DMS79 (cell line): ENCODE measurements around the gene EIF3I.
A peak's percentile ranks its signal among the peaks of the same experiment; 100 is the strongest.
"Not testable (repeated sequence)": the region's sequence is repeated elsewhere in the genome, so short reads cannot be mapped to it uniquely, and the experiment has no call there.

ENCODE experiments used
- DNase-seq: peaks from one replicate; lab custom pipeline; 2025; lab: John Stamatoyannopoulos, UW

The EIF3I gene

GRCh38 chr1:32232558-32233304 lies 10.5 kb downstream of the EIF3I start:
- DNase-seq = peak; percentile 81

DNA sequence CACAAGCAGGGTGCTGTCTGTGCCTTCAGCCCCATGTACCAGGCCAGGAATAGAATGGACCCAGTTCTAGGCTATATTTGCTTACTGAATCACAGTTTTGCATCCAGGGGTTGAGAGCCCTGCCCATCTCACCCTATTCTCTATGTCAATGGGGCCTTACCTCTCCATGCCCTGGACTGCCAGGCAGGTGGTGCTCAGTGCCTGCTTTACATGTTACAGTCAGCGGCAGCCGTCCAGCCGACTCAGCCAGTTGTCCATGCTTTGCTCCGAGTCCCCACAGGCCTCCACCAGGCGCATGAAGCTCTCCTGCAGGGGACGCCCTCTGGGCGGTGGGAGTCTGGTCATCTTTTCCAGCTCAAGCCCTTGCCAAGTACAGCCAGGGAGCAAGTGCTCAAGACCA lies 12.6 kb downstream of the EIF3I start:
- DNase-seq = no peak

DNA sequence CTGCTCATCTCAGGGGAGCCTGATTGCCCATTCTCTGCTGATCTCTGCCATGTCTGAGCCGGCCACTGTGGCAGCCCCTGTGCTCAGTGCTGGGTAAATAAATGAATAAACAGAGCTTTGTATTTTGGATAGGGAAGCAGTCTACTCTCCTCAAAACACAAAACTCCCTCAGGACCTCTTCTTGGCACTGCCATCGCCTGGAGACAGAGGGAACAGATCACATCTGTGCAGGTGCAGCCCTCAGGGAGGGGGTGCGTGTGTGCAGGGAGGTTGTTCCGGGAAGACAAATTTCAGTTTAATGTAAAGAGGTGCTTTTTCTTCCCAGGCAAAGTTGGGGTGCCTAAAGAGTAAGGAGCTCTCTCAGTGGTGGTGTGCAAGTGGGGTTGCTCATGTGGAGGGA lies 17.1 kb downstream of the EIF3I start:
- DNase-seq = peak; percentile 64

DNA sequence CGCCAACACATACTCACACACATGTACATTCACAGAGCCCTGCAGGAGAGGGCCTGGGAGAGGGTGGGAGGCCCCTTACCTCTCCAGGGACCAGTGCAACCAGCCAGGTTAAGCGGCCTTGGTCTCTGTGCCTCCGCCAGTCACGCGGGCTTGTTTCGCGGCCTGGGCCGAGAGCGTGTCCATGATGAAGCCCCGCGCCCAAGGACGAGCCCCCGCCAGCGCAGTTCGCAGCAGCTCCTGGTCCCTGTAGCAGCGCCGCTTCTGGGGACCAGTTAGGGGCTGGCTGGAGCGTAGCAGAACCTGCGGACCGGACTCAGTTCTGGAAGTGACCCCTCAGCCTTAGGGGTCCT lies 17.6 kb downstream of the EIF3I start:
- peak; percentile 64 for DNase-seq

- DNase-seq = peak; percentile 95
Measured at GRCh38 chr1:32240140-32240951, 18.1 kb downstream of the EIF3I start.

GRCh38 chr1:32241001-32241763 lies 19.0 kb downstream of the EIF3I start:
- peak; percentile 86 for DNase-seq

DNA sequence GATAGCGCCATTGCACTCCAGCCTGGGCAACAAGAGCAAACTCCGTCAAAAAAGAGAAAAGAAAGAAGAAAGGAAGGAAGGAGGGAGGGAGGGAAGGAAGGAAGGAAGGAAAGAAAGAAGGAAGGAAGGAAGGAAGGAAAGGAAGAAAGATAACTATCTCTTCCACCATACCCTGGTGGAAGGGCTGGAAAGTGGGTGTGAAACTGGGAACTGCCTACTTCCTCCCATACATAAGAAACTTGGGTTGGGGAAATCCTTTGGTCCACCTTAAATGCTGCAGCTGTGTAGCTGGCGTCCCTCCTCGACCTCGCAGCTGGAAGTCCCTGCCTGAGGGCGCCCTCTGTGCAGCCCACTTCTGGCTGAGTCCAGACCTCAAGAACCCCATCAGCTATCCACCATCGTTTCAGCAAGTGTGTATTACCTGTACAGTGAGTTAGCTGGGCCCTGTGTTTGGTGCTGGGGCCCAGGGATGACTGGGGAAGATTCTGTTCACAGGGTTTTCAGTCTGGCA lies 20.2 kb downstream of the EIF3I start:
- no peak for DNase-seq

DNA sequence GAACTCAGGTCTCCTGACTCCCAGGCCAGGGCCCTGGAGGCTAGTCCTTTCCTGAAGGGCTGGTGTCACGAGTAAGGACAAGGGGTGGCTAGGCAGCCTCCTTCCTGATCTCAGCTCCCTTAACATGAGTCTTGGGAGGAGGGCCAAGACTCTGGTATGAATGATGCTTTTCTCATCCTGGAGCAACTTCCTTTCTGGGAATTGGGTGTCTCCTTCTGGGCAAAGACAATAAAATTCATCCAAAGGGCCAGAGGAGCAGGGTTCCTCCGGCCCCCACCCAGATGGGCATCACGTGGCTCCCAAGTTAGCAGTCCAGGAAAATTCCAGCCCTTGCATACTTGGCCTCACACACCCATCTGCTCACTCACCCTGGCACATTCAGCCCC lies 24.7 kb downstream of the EIF3I start, which contains the start of gene FAM167B:
Gene FAM167B, plus strand, starts transcription at position 335 of the 386 bp plus-strand sequence. CDS start 200 bp downstream, outside the sequence.
- no peak for DNase-seq

- no peak for DNase-seq
Measured at GRCh38 chr1:32247452-32247851, 25.2 kb downstream of the EIF3I start.

- DNase-seq = no peak
Measured at GRCh38 chr1:32247983-32248889, 26.0 kb downstream of the EIF3I start.

DNA sequence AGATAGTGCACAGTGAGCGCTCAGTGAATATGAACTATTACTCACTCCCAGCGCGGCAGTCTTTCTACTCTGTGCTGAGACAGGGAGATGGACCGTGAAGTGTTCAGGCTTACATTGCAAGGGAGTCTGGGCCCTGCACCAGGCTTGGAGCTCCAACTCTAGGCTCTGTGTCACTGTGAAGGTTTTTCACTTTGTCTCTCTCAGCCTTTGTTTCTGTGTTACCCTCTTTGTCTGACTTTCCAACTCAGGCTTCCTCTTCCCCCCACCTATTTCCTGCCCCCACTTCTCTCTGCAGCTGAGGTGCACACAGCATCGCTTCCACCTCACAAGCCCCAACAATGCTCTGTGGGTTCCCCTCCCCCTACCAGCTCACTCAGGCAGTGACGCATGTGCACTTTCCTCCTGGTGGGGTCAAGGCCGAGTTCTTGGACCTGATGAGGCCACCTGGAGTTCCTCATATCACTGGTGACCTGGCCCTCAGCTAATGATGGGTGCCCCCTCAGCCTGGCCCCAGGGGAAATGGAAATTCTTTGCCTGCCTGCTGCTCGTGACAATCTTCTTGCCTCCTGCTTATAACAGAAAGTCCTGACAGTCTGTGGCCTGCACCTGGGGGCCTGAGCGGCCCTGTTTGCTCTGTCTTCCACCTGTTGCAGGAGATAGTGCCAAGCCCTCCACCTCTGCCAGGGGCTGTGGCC lies 27.8 kb downstream of the EIF3I start:
- DNase-seq = no peak

DNA sequence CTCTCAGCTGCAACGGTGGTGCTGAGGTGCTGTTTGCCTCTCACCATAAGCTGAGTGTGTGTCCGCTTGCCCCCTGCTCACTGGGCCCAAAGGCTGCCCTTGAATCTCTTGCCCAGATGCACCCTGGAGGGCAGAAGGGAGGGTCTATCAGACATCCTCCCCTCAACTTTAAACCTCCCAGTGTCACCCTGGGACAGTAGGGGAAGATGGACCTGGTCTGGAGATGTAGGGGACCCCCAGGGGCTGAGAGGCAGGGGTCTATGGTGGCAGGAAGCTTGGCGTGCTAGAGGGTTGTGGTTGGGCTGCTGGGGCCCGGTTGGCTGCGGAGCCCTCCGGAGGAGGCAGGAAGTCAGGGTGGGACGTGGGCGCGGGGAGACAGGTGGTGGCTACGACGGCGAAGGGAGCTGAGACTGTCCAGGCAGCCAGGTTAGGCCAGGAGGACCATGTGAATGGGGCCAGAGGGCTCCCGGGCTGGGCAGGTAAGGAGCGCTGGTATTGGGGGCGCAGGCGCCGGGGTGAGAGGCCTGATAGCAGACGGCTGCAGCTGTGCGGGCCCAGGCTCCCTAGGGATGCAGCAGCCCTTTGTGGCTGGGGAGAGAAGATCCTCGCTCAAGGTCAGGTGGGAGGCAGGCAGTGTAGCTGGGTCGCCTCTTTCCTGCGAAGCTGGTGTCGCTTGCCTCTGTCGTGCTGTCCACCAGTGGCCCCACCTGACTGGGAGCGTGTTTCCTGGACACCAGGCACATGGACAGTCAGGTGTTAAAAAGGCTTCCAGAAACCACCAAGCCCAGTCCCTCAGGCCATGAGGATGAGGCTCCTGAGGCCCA lies 28.9 kb downstream of the EIF3I start, which contains the start of gene LCK:
Gene LCK, plus strand, starts transcription at position 373 of the 824 bp plus-strand sequence. CDS start 23,065 bp downstream, outside the sequence.
- no peak for DNase-seq

DNA sequence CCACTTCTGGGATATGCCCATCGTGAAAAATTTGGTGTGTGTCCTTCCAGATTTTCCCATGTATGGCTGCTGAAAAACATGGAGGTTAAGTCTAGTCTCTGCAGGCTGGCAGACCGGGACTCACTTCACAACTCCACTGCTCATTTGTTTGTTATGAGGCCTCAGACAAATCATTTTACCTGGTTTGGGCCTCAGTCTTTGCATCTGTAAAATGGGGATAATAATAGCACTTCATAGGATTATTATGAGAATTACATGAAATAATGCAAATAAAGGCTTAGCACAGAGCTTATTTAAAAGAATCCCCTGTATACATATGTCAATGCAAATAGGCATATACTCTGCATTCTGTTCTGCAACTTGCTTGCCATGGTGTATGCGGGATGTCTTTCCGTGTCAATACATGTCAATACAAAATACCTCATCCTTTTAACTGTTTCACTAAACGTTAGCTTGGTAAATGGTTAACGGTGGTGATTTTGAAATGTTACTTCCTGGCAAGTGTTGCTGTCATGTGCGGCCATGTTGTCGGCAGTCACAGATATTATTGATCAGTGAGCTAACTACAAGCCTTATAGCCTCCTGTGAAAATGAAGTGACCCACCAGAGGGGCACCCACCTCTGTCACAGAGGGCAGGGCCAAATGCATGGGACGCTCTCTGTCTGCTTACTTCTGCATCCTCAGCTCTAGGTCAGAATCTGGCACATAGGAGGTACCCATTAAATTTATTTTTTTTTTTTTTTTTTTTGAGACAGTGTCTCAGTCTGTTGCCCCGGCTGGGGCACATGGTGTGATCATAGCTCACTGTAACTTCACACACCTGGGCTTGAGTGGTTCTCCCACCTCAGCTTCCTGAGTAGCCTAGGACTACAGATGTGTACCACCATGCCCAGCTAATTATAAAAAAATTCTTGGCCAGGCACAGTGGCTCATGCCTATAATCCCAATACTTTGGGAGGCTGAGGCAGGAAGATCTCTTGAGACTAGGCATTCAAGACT lies 33.2 kb downstream of the EIF3I start:
- no peak for DNase-seq

GRCh38 chr1:32256473-32257226 lies 34.4 kb downstream of the EIF3I start:
- DNase-seq = no peak

DNA sequence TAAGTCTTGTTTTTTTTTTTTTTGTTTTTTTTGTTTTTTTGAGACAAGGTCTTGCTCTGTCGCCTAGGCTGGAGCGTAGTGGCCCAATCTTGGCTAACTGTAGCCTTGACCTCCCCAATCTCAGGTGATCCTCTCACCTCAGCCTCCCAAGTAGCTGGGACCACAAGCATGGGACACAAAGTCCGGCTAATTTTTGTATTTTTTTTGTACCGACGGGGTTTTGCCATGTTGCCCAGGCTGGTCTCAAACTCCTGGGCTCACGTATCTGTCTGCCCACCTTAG lies 35.0 kb downstream of the EIF3I start:
- no peak for DNase-seq

DNA sequence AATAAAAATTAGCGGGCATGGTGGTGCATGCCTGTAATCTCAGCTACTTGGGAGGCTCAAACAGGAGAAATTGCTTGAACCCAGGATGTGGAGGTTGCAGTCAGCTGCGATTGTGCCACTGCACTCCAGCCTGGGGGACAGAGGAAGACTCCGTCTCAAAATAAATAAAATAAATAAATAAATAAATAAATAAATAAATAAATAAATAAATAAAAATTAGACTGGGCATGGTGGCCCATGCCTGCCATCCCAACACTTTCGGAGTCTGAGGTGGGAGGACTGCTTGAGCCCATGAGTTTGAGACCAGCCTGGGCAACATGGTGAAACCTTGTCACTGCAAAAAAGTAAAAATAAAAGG lies 41.0 kb downstream of the EIF3I start:
- DNase-seq = not testable (repeated sequence)

DNA sequence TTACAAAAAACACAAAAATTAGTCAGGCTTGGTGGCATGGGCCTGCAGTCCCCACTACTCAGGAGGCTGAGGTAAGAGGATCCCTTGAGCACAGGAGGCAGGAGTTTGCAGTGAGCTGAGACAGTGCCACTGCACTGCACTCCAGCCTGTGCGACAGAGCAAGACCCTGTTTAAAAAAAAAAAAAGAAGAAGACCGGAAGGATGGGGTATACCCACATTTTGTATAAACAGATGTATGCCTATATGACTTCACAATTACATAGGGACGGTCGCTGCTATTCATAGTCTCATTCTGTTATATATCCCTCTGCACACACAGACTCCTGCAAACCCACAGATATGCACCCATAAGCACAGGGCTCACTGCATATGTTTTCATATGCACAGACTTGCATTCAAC lies 41.5 kb downstream of the EIF3I start:
- DNase-seq = no peak

DNA sequence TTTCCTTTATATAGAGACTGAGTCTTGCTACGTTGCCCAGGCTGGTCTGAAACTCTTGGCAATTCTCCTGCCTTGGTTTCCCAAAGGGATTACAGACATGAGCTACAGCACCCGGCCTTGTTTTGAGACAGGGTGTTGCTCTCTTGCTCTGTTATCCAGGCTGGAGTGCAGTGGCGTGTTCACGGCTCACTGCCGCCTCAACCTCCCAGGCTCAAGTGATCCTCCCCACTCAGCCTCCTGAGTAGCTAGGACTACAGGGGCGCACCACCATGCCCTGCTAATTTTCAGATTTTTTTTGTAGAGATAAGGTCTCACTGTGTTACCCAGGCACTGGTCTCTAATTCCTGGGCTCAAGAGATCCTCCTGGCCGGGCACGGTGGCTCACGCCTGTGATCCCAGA lies 43.6 kb downstream of the EIF3I start:
- no peak for DNase-seq
